Measurements from ENCODE around the gene PIGS.
"Not testable (repeated sequence)": the region's sequence is repeated elsewhere in the genome, so short reads cannot be mapped to it uniquely, and the experiment has no call there.

The PIGS gene

GRCh38 chr17:28528327-28529012 lies 42.9 kb downstream of the PIGS start:
- DNase-seq: no peak

- no peak for DNase-seq
Observed at GRCh38 chr17:28527859-28528258, 43.5 kb downstream of the PIGS start.

GRCh38 chr17:28527181-28527681 lies 44.1 kb downstream of the PIGS start:
- no peak for DNase-seq

- no peak for DNase-seq
Observed at GRCh38 chr17:28526381-28526780, 44.9 kb downstream of the PIGS start.

- no peak for DNase-seq
Observed at GRCh38 chr17:28524476-28525424, 46.6 kb downstream of the PIGS start.

- no peak for DNase-seq
Observed at GRCh38 chr17:28523876-28524275, 47.4 kb downstream of the PIGS start.

- no peak for DNase-seq
Observed at GRCh38 chr17:28523186-28523585, 48.1 kb downstream of the PIGS start.

GRCh38 chr17:28522281-28522680 lies 49.0 kb downstream of the PIGS start:
- not testable (repeated sequence) for DNase-seq

- no peak for DNase-seq
Observed at GRCh38 chr17:28521311-28522085, 49.8 kb downstream of the PIGS start.

- DNase-seq: no peak
Observed at GRCh38 chr17:28520687-28521086, 50.6 kb downstream of the PIGS start.

GRCh38 chr17:28519236-28519635 lies 52.1 kb downstream of the PIGS start:
- peak; percentile 49 for DNase-seq

- DNase-seq: no peak
Observed at GRCh38 chr17:28518578-28518977, 52.7 kb downstream of the PIGS start.

- DNase-seq: peak; percentile 83
Observed at GRCh38 chr17:28518132-28518531, 53.2 kb downstream of the PIGS start.

GRCh38 chr17:28515518-28515917 lies 55.8 kb downstream of the PIGS start:
- no peak for DNase-seq

GRCh38 chr17:28514561-28515002 lies 56.7 kb downstream of the PIGS start:
- DNase-seq: no peak

GRCh38 chr17:28513476-28513875 lies 57.8 kb downstream of the PIGS start:
- DNase-seq: no peak

GRCh38 chr17:28511858-28512461 lies 59.4 kb downstream of the PIGS start:
- no peak for DNase-seq

GRCh38 chr17:28509789-28510188 lies 61.5 kb downstream of the PIGS start:
- peak; percentile 70 for DNase-seq

GRCh38 chr17:28508211-28508724 lies 63.1 kb downstream of the PIGS start:
- no peak for DNase-seq

GRCh38 chr17:28507567-28508203 lies 63.6 kb downstream of the PIGS start:
- DNase-seq: no peak

- no peak for DNase-seq
Observed at GRCh38 chr17:28506763-28507487, 64.4 kb downstream of the PIGS start.

All from MV-4-11 (cell line).